T-helper 2 cell treated with Interferon-gamma antibody and Interleukin-4, amounts not matched to agents 100 ng/mL and 5 ng/mL, for 36 hours (primary cell): ENCODE measurements around the gene PTPN5. TPM values are rescaled to one million over a fixed set of nuclear protein-coding genes. Genes with fewer than 3 reads are reported as not detected.
"Not testable (repeated sequence)": the region's sequence is repeated elsewhere in the genome, so short reads cannot be mapped to it uniquely, and the experiment has no call there.

Experiments
- intact Hi-C: fragments of 100-400 bp; cut with micrococcal nuclease; formaldehyde crosslinking; loops from one replicate; pipeline ENCODE4 v1.15.1; 2023
- total RNA-seq: library from RNA; stranded (reverse); gene quantifications from 2 replicates; pipeline ENCODE4 v1.2.3, GENCODE V29; 2022

PTPN5 gene
- total RNA-seq, 1 donor from 2014 or later = not detected

DNA sequence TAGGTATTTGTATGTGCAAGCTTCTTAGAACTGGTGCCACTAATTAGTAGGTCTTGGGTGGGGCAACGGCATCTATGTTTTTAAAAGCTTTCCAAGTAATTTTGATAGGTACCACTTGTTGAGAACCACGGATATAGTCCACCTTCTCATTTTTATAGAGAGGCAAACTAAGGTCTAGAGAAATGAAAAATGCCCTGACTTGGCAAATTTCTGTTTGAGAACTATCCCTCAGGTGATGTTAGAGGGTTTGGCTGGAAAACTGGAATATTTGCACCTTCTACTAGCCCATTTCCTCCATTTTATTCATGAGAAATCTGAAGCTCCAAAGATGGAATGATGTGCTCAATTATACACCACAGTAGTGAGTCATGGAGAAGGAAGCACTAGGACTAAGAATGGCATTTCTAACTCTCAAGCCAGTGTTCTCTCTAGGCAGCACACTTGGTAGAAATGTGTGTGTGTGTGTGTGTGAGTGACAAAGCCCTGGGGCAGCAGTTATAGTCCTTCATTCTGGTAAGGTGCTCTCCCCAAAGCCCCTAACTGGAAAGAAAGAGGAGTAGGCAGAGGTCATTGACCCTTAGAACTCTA lies 94.9 kb downstream of the PTPN5 start:
- intact Hi-C loops = no loop called here

DNA sequence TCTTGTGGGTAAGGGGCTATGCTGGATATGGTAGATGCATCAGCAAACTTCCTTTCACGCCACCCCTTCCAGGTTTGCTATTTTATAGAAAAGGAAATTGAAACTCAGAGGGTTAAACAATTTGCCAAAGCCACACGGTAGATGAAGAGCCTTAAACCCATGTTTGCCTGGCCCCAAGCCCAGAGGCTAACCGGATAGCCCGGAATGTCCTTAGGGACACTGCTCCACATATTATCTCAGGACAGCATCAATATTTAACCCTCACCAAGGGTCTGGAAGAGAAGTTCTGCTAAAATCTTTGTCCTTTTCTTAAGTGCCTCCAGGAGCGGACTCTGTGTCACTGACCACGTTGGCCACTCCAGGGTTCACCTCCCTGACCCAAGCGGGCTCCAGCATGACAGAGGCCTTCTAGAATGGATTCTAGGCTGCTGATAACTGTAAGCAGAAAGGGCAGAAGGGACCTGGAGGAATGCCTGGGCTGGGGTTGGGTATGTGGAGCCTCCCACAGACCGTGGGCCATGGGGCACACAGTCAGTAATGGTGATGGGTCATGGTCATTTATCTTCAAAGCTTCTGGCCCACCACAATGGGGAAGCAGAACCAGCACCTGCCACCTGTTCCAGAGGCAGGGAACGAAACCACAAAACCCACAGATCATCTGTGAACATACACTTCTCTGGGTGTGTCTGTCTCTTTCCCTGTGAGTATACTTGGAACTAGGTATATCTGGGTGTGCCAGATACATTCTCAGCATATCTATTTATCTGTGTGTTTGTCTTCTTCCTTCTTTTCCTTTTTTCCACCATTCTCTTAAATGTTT lies 98.4 kb downstream of the PTPN5 start:
- intact Hi-C loops = no loop called here

DNA sequence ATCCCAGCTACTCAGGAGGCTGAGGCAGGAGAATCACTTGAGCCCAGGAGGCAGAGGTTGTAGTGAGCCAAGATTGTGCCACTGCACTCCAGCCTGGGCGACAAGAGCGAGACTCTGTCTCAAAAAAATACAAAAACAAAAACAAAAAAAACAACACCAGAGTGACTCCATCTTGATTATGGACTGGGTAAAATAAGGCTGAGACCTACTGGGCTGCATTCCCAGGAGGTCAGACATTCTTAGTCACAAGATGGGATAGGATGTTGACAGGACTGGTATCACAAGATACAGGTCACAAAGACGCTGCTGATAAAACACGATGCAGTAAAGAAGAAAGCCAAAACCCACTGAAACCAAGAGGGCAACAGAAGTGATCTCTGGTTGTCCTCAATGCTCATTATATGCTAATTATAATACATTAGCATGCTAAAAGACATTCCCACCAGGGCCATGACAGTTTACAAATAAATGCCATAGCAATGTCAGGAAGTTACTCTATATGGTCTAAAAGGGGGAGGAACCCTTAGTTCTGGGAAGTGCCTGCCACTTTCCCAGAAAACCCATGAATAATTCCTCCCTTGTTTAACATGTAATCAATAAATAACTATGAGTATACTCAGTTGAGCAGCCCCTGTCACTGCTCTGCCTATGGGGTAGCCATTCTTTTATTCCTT lies 100.0 kb downstream of the PTPN5 start:
- intact Hi-C loops = not testable (repeated sequence)

DNA sequence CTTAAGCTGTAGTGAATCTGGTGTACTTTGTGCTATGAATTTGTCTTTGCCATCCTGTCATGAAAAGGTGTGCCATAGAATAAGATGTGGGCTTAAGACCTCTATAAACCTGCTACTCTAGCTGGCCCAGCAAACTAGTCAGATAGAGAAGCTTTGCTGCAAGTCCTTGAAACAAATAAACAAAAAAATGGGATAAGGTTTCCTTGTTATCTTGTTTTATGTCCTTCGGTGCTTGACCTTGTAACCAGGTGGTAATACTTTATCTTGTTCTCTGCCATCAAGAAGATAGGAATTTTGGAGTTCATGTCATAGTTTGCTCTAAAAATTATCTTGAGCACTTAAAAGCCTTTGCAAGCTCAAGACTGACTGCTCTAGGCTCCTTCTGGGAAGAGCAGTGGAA lies 107.3 kb downstream of the PTPN5 start:
- intact Hi-C loops = no loop called here

DNA sequence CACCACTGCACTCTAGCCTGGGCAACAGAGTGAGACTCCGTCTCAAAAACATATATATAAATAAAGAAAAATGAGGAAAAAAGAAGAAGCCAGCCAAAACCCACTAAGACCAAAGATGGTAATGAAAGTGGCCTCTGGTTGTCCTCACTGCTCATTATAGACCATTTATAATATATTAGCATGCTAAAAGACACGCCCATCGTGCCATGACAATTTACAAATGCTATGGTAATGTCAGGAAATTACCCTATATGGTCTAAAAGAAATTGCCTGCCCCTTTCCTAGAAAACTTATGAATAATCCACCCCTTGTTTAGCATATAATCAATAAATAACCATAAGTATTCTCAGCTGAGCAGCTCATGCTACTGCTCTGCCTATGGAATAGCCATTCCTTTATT lies 109.1 kb downstream of the PTPN5 start:
- intact Hi-C loops = no loop called here

DNA sequence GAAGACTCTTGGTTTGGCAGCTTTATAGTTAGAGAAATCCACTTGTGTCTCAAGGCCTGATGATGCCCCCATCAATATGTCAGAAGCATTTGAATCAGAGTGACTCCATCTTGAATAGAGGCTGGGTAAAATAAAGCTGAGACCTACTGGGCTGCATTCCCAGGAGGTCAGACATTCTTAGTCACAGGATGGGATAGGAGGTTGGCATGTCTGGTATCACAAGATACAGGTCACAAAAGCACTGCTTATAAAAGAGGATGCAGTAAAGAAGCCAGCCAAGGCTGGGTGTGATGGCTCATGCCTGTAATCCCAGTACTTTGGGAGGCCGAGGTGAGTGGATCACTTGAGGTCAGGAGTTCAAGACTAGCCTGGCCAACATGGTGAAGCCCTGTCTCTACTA lies 109.6 kb downstream of the PTPN5 start:
- intact Hi-C loops = not testable (repeated sequence)

Other genes with a start within 250 kb of the PTPN5 start
- gene UEVLD, start 203.1 kb downstream of the PTPN5 start, total RNA-seq = 15.1 and 17.4 TPM in 2 replicates
- gene MISFA, start 192.0 kb downstream of the PTPN5 start, total RNA-seq = 2.2 and 2.6 TPM in 2 replicates
- 23.3 and 25.3 TPM in 2 replicates for gene SPTY2D1, start 157.5 kb downstream of the PTPN5 start, total RNA-seq
- gene TMEM86A, start 93.0 kb downstream of the PTPN5 start, total RNA-seq = 0.52 and 1.1 TPM in 2 replicates
- 0.05 and 0.48 TPM in 2 replicates for gene IGSF22, start 65.6 kb downstream of the PTPN5 start, total RNA-seq
- not detected in 2 replicates for gene MRGPRX1, start 147.6 kb upstream of the PTPN5 start, total RNA-seq